Parathyroid adenoma (tissue), 2 donors: ENCODE data around the gene CENPF.
A peak's percentile ranks its signal among the peaks of the same experiment; 100 is the strongest.

Experiments used
- H2AFZ ChIP-seq: fragments of 300-600 bp; sonication (generic); one replicate; pipeline ENCODE4 v1.7.0; 2017; ENCODE audit warnings: antibody characterized with exemption, mild to moderate bottlenecking
- H3K27ac ChIP-seq: fragments of 300-600 bp; sonication (generic); one replicate; pipeline ENCODE4 v1.7.0; 2017
- H3K27me3 ChIP-seq: fragments of 300-600 bp; sonication (generic); one replicate; pipeline ENCODE4 v1.7.0; 2017; ENCODE audit warnings: low read length; ENCODE audit not compliant: control insufficient read depth, insufficient read depth
- H3K36me3 ChIP-seq: fragments of 300-600 bp; sonication (generic); one replicate; pipeline ENCODE4 v1.7.0; 2017; ENCODE audit warnings: low read length; ENCODE audit not compliant: control insufficient read depth, insufficient read depth
- H3K4me1 ChIP-seq: fragments of 300-600 bp; sonication (generic); one replicate; pipeline ENCODE4 v1.7.0; 2017; ENCODE audit warnings: control low read depth
- H3K4me2 ChIP-seq: fragments of 300-600 bp; sonication (generic); one replicate; pipeline ENCODE4 v1.7.0; 2017; ENCODE audit warnings: low read length
- H3K4me3 ChIP-seq: fragments of 300-600 bp; sonication (generic); one replicate; pipeline ENCODE4 v1.7.0; 2017; ENCODE audit warnings: low read depth, low read length
- H3K79me2 ChIP-seq: fragments of 300-600 bp; sonication (generic); one replicate; pipeline ENCODE4 v1.7.0; 2017; ENCODE audit warnings: control low read depth
- H3K9ac ChIP-seq: fragments of 300-600 bp; sonication (generic); one replicate; pipeline ENCODE4 v1.7.0; 2017; ENCODE audit warnings: mild to moderate bottlenecking
- H3K9me3 ChIP-seq: fragments of 300-600 bp; sonication (generic); one replicate; pipeline ENCODE4 v1.7.0; 2017; ENCODE audit warnings: low read length; ENCODE audit not compliant: control insufficient read depth
- CTCF ChIP-seq: fragments of 300-600 bp; sonication (generic); IDR thresholded peaks from one replicate; pipeline ENCODE4 v1.7.0; 2017; ENCODE audit warnings: antibody characterized with exemption, mild to moderate bottlenecking
- donor health status: primary hyperparathyroidism.

The CENPF gene

DNA sequence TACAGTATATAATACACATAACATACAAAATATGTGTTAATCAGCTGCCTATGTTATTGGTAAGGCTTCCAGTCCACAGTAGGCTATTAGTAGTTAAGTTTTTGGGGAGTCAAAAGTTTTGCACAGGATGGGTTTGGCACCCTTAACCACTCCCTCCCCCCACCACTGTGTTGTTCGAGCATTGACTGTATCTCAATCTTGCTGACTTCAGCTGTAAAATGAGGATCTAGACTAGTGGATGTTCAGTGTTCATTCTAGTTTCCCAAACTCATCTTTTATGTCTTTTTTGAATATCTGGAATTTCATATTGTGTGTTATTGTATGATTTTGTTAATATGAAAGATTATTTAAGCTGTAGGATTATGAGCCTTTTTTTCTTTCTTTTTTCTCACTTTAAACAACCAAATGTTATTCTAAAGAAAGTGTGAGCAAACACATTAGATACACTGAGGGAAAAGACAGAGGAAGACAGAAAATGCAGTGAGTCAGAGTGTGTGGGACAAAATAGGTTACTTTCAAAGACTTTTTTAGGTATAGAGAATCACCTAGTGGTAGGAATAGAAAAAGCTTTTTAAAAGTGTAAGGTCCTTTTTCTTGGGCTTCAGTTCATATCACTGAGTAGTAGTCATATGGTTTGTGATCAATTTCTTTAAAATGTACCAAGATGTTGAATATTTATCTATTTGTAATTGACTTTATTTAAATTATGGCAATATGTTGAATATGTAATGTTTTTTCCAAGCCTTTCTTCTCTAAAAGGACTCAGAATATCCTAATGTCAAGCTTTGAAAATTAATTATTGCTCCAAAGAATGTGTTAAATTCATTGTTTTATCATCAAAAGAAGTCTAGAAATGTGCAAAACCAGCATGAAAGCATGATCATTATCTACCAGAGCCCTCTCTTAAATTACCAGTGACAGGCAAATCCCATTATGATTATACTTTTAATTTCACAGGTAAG lies 17.9 kb upstream of the CENPF start:
- Histone ChIP-seq H3K4me2 (no peak overlapping the region), H3K27me3 (no peaks in the 10 kb centered on the region), H3K4me3 (no peak overlapping the region), H2AFZ (no peak overlapping the region), H3K36me3 (no peaks in the 10 kb centered on the region), H3K9me3 (no peaks in the 10 kb centered on the region), H3K9ac (no peak overlapping the region), H3K4me1 (no peaks in the 10 kb centered on the region), H3K79me2 (no peaks in the 10 kb centered on the region), H3K27ac (no peak overlapping the region)
- TF ChIP-seq CTCF = peak; percentile 54

GRCh38 chr1:214586621-214587020 lies 16.4 kb upstream of the CENPF start:
- Histone ChIP-seq H3K79me2 (no peaks in the 10 kb centered on the region), H3K27me3 (no peaks in the 10 kb centered on the region), H3K4me3 (no peak overlapping the region), H3K9me3 (no peaks in the 10 kb centered on the region), H3K36me3 (no peaks in the 10 kb centered on the region), H3K4me2 (no peak overlapping the region), H3K27ac (no peak overlapping the region), H3K4me1 (no peaks in the 10 kb centered on the region), H2AFZ (no peak overlapping the region), H3K9ac (no peak overlapping the region)
- TF ChIP-seq CTCF = no peak

DNA sequence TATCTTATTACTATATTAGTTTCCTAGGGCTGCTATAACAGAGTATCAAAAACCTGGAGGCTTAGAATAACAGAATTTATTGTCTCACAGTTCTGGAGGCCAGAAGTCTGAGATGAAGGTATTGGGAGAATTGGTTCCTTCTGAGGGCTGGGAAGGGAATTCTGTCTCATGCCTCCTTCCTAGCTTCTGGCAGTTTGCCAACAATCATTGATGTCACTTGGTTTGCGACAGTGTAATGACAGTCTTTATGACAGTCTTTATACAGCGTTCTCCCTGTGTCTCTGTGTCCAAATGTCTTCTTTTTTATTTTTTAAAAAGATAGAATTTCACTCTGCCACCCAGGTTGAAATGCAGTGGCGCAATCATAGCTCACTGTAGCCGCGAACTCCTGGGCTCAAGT lies 15.8 kb upstream of the CENPF start:
- no peak for TF ChIP-seq CTCF
- Histone ChIP-seq H2AFZ (no peak overlapping the region), H3K79me2 (no peaks in the 10 kb centered on the region), H3K4me3 (no peak overlapping the region), H3K27ac (no peak overlapping the region), H3K36me3 (no peaks in the 10 kb centered on the region), H3K9ac (no peak overlapping the region), H3K4me2 (no peak overlapping the region), H3K27me3 (no peaks in the 10 kb centered on the region), H3K4me1 (no peaks in the 10 kb centered on the region), H3K9me3 (no peaks in the 10 kb centered on the region)

GRCh38 chr1:214588963-214589597 lies 13.9 kb upstream of the CENPF start:
- no peak overlapping the region for H3K9ac ChIP-seq
- no peaks in the 10 kb centered on the region for H3K79me2 ChIP-seq
- H3K36me3 ChIP-seq = no peaks in the 10 kb centered on the region
- no peak overlapping the region for H3K4me2 ChIP-seq
- H2AFZ ChIP-seq = no peak overlapping the region
- H3K4me1 ChIP-seq = no peaks in the 10 kb centered on the region
- no peak overlapping the region for H3K27ac ChIP-seq
- H3K4me3 ChIP-seq = no peak overlapping the region
- H3K9me3 ChIP-seq = no peaks in the 10 kb centered on the region
- H3K27me3 ChIP-seq = no peaks in the 10 kb centered on the region
- TF ChIP-seq CTCF = no peak
